22Rv1 (cell line): ENCODE data around the gene KRTAP6-3.

Experiments
- CTCF ChIP-seq: fragments of 450-650 bp; IDR thresholded peaks from 2 replicates; pipeline ENCODE4 v1.5.1; 2017; ENCODE audit warnings: mild to moderate bottlenecking
- ZFX ChIP-seq: fragments of 450-650 bp; IDR thresholded peaks from 2 replicates; pipeline ENCODE4 v1.6.1; 2017; ENCODE audit warnings: antibody characterized with exemption, borderline replicate concordance

- TF ChIP-seq CTCF = no peak
- TF ChIP-seq ZFX = no peak
Observed at GRCh38 chr21:30620522-30620921, 28.3 kb downstream of the KRTAP6-3 start, which contains the start of gene KRTAP20-4.
